Measurements from ENCODE around the gene ACSL1. TPM values are rescaled to one million over a fixed set of nuclear protein-coding genes. Genes with fewer than 3 reads are reported as not detected.

ACSL1 gene
- polyA plus RNA-seq, 1 donor (not counting 4 experiments of a cell fraction or from before 2014, with no cell fraction given): 60.6 TPM

- dilution Hi-C loops (cut with MboI; ENCODE audit: extremely low pct_ligation_motif_present, low sequenced_read_pairs): no loop called here
- H3K9ac ChIP-seq (ENCODE audit: control insufficient read depth, extremely low read depth, insufficient read depth, low read length): no peak overlapping the region
- H3K79me2 ChIP-seq (ENCODE audit: control insufficient read depth, insufficient read depth, low read length): no peaks in the 10 kb centered on the region
- H3K9me3 ChIP-seq (ENCODE audit: control insufficient read depth, low read depth, low read length): no peaks in the 10 kb centered on the region
- DNase-seq (ENCODE audit: low read depth, low spot score): no peak
- H3K4me1 ChIP-seq (ENCODE audit: control insufficient read depth, extremely low read depth, insufficient read depth, low read length): no peaks in the 10 kb centered on the region
- no peak for TF ChIP-seq EZH2 (IDR thresholded peaks at IDR 0.05; ENCODE audit: low read length)
- TF ChIP-seq CTCF (optimal IDR thresholded peaks at IDR 0.05 in 1 of 3, IDR thresholded peaks at IDR 0.05 in 1 of 3, conservative IDR thresholded peaks at IDR 0.05 in 1 of 3; ENCODE audit: extremely low read depth in 1 of 3, insufficient read depth in 2 of 3, low read length in 3 of 3): no peak
- no peaks in the 10 kb centered on the region for H3K9me1 ChIP-seq (ENCODE audit: control insufficient read depth, extremely low read depth, insufficient read depth, low read length)
- no peak for FAIRE-seq
- no peak overlapping the region for H3K4me3 ChIP-seq (ENCODE audit: control insufficient read depth in 2 of 3, extremely low read depth in 1 of 3, insufficient read depth in 2 of 3, low read depth in 1 of 3, low read length in 3 of 3)
- no peaks in the 10 kb centered on the region for H3K36me3 ChIP-seq (ENCODE audit: control insufficient read depth in 2 of 2, extremely low read depth in 1 of 2, insufficient read depth in 2 of 2, low read length in 2 of 2)
- H2AFZ ChIP-seq (ENCODE audit: control insufficient read depth, low read length): no peak overlapping the region
- no peak overlapping the region for H3K4me2 ChIP-seq (ENCODE audit: control insufficient read depth, extremely low read depth, insufficient read depth, low read depth, low read length)
- no peak overlapping the region for H3K27ac ChIP-seq (ENCODE audit: control insufficient read depth, insufficient read depth, low read length)
- no peaks in the 10 kb centered on the region for H3K27me3 ChIP-seq (ENCODE audit: control insufficient read depth, extremely low read depth, insufficient read depth, low read length)
- H4K20me1 ChIP-seq (ENCODE audit: control insufficient read depth, extremely low read depth, insufficient read depth, low read length): no peaks in the 10 kb centered on the region
These were observed 47.3 kb upstream of the ACSL1 start for GRCh38 chr4:184873054-184873453.

DNA sequence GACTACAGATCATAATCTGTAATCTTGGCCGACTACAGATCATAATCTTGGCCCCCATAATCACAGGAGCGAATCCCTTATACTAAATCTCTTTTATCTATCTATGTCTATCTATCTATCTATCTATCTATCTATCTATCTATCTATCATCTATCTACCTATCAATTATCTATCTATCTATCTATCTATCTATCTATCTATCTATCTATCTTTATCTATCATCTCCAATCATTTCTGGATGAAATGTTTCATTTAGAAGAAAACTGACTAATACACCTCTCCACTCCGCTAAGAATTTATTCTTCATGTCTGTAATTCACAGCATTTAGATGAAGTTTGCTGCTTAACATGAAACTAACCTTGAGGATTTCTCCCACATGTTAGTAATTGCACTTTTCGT is 45.0 kb upstream of the ACSL1 start:
- TF ChIP-seq CTCF (optimal IDR thresholded peaks at IDR 0.05 in 1 of 3, IDR thresholded peaks at IDR 0.05 in 1 of 3, conservative IDR thresholded peaks at IDR 0.05 in 1 of 3; ENCODE audit: extremely low read depth in 1 of 3, insufficient read depth in 2 of 3, low read length in 3 of 3) (no peak), EZH2 (IDR thresholded peaks at IDR 0.05; ENCODE audit: low read length) (no peak)
- Histone ChIP-seq H3K9me1 (ENCODE audit: control insufficient read depth, extremely low read depth, insufficient read depth, low read length) (no peaks in the 10 kb centered on the region), H3K9ac (ENCODE audit: control insufficient read depth, extremely low read depth, insufficient read depth, low read length) (no peak overlapping the region), H4K20me1 (ENCODE audit: control insufficient read depth, extremely low read depth, insufficient read depth, low read length) (no peaks in the 10 kb centered on the region), H3K36me3 (ENCODE audit: control insufficient read depth in 2 of 2, extremely low read depth in 1 of 2, insufficient read depth in 2 of 2, low read length in 2 of 2) (no peaks in the 10 kb centered on the region), H3K27ac (ENCODE audit: control insufficient read depth, insufficient read depth, low read length) (no peak overlapping the region), H3K27me3 (ENCODE audit: control insufficient read depth, extremely low read depth, insufficient read depth, low read length) (no peaks in the 10 kb centered on the region), H3K79me2 (ENCODE audit: control insufficient read depth, insufficient read depth, low read length) (no peaks in the 10 kb centered on the region), H3K4me2 (ENCODE audit: control insufficient read depth, extremely low read depth, insufficient read depth, low read depth, low read length) (no peak overlapping the region), H3K4me3 (ENCODE audit: control insufficient read depth in 2 of 3, extremely low read depth in 1 of 3, insufficient read depth in 2 of 3, low read depth in 1 of 3, low read length in 3 of 3) (no peak overlapping the region), H3K4me1 (ENCODE audit: control insufficient read depth, extremely low read depth, insufficient read depth, low read length) (no peaks in the 10 kb centered on the region), H2AFZ (ENCODE audit: control insufficient read depth, low read length) (no peak overlapping the region), H3K9me3 (ENCODE audit: control insufficient read depth, low read depth, low read length) (no peaks in the 10 kb centered on the region)
- FAIRE-seq (no peak), DNase-seq (ENCODE audit: low read depth, low spot score) (no peak)
- dilution Hi-C loops (cut with MboI; ENCODE audit: extremely low pct_ligation_motif_present, low sequenced_read_pairs): no loop called here

Measured in keratinocyte (primary cell).